Fibroblast of skin of back (primary cell): ENCODE results near the gene C2orf72.
"Not testable (repeated sequence)": the region's sequence is repeated elsewhere in the genome, so short reads cannot be mapped to it uniquely, and the experiment has no call there.

Source experiments
- DNase-seq: peaks from one replicate; pipeline ENCODE4 v3.0.0-alpha.2; 2013

The C2orf72 gene

DNA sequence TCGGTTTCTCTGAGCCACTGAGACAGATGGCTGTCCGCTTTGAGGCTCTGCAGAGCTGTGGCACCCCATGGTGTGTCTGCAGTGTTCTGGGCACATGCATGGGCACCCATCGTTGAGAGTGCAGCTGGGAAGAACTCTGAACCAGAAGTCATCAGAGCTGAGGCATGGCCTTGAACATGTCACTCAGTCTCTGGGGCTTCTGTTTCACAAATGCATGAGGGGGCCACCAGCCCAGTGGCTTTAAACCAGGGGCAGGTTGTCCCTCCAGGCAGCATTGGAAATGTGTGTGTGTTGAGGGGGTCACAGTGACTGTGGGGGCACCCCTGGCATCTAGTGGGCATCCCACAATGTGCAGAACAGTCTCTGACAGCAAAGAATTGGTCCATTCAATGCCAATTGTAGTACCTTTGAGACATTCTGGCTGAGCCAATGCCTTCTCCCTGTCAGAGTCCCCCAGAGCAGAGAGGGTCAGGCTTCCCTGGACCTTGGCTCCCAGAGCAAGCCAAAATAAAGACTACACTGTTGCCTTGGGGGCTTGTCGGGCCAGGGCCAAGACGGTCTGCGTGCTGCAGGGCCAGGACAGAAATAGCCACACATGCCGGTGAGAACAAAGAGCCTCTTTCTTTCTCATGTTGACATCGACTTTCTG, 10.1 kb downstream of the C2orf72 start:
- no peak for DNase-seq

DNA sequence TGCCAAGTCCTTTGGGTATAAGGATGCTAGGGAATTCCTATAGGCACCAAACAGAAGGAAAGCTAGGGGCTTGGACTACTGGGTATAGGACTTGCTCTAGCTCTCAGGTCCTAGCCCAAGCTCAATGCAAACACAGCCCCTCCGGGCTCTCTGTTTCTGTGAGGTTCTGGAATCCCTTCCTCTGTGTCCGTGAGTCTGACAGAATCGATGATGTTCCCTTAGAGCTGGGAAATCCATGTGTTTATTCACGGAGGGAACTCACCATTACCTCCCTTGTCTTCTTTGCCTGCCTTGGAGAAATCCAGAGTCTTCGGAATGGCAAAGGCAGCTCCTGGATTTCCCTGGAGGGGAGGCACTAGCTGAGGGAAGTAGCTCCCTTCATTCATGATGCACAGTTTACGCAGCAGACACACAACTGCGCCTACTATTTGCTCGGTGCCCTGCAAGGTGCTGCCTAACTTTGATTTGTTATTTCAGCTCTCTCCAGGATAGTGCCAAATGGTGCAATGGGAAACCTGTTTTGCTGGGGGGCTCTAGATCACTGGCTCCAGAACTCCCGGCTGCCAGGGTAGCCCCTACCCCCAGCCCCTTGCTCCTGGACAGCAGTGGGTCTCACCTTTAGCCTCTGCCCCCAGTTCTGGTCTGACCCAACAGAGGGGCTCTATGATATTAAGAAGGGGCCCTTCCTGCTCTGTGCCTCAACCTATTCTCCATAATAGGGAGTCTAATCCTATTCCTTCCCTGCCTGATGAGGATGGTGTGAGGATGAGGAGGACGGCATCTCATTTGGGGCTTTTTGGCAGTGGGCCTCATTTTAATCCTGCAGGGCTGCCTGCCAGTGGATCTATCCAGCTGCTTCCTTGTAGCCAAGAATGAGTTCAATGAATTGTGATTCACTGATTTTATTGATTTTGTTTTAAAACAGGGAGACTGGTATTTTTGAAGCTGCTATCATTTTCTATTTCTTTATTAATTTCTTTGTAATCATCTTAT, 10.9 kb downstream of the C2orf72 start:
- no peak for DNase-seq

DNA sequence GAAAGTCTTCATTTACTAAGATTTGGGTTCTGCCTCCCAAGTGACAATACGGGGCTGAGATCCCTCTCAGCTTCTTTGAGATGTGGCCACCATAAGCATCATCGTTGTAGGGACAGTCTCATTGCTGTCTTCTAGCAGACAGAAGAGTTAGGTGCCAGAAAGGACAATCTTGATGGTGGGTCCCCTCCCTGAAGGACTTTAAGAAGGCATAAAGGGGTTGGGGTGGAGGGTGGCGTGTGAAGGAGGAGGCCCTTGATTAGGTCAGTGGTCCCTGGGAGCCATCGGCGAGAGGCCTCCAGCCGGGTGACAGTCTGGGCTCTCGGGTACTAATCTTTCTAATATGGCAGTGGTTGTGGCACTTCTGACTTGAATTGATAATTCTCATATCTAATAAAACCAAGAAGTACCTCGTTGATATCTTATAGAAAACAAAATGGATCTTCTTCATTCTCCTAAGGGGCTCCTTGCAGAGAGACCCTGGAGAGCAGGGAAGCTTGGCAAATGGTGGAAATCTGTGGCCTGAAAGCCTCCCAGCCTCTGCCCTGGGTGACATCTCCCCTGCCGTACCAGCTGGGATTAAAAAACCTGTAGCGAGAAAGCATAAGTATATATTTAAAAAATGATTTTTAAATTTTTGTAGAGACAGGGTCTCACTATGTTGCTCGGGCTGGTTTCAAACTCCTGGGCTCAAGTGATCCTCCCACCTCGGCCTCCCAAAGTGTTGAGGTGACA, 12.1 kb downstream of the C2orf72 start:
- no peak for DNase-seq

DNA sequence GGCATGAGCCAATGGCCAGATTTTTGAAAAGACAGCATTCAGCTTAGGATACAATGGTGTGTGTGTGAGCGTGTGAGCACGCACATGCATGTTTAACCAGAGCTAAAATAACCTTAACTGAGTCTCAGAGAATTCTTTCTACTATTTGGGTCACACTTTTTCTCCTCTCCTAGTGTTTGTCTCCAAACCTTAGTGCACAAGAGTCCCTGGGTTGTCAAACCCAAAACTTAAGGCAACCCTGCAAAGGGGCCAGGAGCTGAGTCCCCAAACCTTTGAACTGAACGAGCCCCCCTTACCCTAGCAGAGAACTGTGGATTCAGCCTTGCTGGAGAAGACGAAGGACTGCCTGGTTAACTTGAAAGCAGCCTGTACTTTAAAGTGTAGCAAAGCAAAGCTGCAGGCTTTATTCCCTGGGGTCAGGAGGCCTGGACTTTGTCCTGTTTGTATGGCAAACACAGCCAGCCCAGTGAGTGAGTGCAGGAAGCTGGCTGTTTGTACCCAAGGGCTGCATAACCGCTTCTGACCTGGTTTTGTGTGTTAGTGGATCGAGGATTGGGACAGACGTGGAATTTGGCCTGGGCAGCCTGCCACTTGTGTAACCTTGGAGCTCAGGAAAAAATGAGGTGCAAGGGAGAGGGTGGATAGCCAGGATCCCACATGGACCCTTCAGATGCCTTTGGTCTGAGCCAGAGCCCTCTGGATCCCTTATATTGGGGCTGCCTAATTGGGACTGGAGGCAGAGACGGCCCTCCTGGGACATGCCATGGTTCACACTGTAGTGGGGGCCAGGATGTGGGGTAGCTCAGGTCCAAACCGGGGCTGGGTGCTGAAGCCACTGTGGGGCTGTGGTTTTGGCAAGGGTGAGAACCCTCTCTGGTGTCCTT, 12.9 kb downstream of the C2orf72 start:
- no peak for DNase-seq

DNA sequence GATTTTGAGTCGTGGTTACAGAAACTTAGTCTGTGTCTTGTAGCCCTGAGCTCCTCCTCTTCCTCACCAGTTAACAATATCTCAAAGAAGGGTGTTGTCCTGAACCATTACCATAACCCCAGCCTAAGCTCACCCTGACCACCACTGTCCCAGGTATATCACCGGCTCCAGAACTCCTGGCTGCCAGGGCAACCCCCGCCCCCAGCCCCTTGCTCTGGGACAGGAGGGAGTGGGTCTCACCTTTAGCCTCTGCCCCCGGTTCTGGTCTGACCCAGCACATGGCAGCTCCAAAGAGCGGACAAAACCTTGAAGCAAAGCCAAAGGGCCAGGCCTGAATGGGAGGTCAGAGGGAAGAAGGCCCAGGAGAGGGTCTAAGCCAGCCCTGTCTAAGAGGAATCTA, 13.8 kb downstream of the C2orf72 start:
- DNase-seq: no peak

DNA sequence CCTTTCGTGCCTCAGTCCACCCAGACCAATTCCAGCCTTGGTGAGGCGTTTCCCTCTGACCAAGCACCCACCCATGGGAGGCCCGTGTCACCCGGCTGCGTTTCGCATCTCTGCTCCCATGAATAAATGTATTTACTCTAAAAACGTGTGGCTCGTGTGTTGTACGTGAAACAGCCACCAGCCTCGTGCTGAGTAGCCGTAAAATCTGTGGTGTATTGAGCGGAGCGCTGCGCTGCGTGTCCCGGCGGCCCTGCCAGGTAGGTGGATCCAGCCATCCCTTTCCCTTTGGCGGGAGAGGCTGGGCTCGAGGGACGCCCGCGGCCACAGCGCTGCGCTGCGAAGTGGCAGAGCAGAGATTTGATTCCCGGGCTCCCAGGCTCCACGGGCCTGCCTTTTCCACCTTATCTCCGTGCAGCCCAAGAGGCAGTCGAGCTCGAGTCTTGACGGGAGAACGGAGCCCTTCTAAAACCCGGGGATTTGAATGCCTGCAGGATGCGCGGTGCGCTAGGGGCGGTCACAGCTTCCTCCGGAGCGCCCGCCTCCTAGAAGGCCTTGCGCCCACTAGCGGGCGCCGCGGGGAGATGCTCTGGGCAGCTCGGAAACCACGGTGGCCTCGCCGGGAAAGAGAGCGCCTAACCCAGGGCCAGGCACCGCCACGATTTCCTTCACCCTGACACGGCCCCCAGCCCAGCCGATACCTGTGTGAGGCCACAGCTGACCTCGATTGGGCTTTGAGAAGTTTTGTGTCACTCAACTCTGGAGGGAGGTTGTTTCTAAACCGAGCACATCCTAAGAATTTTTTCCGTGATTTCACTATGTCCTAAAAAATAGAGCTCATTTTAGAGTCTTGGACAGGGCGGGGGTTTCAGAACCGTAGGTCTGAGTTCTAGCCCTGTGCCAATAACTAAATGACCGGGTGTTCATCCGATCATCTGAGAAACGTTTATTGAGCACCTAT, 15.4 kb downstream of the C2orf72 start:
- DNase-seq: peak; percentile 82

DNA sequence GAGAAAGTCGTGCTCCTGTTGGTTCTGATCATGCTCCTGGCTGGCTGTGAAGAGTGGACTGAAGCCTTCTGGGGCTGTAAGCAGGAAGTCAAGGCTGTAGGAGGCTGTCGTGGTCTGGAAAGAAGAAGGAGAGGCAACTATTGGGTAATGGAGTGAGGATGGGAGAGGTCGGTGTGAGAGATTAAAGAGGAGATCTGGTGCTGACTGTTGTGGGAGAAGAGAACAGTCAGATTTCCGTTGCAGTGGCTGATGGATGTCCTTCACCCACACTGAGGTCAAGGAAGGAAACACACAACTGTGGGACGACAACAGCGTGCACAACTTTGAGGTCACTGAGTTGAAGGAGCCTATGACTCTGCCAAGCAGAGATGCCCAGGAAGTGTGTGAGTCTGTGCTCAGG, 16.5 kb downstream of the C2orf72 start:
- DNase-seq: no peak

DNA sequence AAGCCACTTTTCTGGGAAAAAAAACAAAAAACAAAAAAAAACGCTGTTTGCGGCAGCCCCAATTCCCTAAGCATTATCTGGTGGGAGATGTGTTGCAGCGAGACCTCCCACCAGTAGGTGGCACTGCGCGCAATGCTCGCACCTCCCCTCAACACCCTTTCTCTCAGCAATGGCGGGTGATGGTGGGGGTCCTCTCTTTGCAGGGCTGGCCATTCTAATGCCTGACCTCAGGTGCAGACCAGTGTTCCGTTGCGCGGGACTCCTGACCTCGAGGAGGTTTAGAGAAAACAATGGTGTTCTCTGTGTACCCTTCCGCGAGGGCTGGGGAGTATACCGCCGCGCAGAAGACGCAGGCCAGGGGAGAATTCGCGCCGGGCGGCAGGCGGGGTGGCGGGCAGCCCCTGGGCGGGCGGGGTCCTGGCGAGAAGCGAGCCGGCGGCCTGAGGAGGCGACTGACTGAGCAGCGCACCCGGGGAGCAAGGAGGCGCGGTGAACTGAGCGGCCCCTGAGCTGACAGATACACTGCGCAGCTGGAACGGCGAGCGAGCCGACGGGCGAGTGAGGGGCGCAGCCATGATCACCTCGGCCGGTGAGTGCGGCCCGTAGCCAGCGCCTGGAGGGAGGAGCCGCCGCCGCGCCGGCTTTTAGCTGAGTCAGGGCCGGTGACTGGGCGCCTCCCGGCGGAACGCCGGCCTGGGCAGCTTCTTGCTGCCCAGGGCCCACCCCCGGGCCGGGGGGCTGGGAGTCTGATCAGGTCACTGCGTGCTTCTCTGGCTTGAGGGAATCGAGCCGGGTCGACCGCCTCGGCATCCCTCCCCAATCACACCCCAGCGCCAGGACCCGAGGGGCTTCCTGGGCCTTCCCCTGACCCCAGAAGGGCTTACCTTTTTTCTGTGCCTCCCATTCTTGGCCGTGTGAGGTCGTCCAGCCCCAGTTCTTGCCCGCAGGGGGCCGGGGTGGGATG, 19.4 kb downstream of the C2orf72 start, which contains the start of gene PSMD1:
PSMD1 (plus strand) TSS at position 415 of the 964 bp plus-strand sequence; CDS start at position 574, 159 bp downstream.
- peak; percentile 90 for DNase-seq

DNA sequence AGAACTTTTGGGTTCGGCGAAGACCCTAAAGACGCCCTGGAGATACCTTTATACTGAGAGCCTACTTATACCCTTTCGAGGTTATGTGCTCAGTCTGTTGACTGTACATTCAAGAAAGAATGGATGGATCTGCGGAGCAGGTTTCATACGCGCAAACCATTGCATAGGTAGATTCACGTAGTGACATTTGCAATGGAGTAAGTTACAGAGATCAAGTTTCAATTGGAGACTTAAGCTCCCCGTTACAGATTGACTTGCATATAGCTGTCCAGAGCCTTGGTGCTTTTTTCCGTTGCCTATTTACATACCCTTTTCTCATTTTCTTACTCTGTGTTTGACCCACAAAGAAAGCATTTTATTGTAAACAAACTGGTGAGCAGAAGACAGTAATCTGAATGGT, 20.3 kb downstream of the C2orf72 start:
- DNase-seq: no peak

DNA sequence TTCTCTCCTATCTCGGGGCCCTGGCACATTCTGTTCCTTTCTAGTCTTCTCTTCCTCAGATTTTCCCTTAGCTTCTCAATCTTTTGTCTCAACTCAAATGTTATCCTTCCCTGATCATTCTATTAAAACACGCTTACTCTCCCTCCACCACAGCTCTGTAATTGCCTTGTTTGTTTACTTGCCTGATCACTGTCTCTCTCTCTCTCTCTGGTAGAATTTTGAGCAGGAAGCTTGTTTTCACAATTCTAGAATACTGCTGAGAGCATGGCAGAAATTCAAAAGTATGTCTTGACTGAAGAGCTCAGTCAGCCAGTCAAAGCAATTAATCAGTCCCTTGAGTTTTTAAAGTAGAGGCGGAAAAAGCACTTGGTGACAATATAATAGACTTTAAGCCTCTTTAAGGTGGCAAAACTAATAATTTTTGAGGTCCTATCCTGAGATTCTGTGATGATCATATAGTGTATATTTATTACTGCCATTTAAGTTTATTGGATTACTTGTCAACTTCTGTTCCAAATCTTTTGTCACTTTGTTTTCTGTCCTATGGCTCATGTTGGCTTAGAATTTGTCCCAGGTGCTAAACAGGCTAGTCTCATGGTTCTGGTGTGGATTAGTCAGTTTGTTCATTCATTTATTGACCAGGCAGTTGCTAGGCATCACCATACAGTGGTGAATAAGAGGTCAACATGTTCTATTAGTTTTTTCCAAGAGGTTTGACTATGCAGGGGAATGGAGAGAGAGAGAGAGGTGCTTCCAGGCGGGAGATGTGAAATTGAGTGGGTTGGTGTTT, 21.6 kb downstream of the C2orf72 start:
- no peak for DNase-seq

DNA sequence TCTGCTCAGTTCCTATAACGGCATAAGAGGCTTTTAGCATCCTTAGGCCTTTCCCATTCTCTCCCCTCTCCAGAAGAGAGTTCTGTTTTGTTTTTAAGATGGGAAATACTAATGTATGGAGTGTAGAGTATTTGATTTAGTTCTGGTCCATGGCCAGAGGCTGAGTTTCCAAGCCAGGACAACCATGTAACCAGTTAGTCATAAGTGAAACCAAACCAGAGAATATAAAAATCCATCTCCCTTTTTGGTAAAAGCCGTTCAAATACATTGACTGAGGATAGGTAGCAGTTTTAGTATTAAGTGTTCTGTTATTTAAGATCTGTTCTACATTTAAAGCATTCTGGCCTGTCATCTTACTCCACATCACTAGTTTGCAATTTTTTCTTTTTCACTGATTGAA, 22.4 kb downstream of the C2orf72 start:
- DNase-seq: no peak

DNA sequence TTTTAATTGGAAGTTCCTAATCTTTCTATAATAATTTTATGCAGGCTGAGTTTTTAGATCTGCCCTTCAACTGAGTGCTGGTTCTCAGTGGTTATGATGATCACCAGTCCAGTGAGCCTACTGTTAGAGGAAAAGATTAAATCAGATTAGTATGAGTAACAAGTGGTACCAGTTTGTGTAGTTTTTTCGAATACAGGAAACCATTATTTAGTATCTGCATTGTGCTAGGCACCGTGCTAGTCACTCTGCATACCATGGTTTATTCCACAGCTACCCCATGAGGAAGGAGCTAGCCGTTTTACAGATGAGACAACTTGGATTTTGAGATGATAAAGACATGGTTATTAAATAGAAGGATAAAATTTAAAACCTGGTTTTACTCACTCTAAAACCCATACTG, 25.5 kb downstream of the C2orf72 start:
- no peak for DNase-seq

DNA sequence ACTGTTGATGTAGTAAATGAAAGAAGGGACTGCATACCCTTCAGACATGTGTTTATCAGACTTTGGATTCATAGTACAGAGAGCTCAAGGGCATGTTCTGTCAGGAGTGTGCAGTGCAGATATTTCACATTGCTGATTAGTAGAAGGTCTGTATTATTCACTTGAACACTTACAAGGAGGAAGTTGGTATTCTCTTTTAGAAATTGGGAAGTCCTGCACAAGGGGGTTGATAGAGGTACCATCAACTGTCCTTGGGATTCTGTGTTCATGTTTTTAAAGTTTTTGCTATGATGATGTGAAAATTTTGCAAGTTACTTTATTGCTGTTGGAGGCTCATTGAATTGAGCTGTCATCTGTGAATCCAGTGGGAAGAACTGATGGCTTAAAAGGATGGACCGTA, 26.0 kb downstream of the C2orf72 start:
- DNase-seq: no peak

DNA sequence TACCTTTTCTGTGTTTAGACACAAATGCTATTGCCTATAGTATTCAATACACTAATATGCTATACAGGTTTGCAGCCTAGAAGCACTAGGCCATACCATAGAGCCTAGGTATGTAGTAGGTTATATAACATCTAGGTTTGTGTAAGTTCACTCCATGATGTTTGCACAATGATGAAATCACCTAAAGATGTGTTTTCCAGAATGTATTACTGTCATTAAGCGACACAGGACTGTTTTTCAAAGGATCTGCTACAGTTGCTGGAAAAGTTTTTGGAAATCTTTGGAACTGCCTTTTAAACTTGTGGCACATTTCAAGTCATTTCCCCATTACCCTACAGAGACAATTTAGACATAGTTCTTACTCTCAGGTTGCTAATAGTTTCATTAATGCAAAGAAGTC, 28.6 kb downstream of the C2orf72 start:
- no peak for DNase-seq

DNA sequence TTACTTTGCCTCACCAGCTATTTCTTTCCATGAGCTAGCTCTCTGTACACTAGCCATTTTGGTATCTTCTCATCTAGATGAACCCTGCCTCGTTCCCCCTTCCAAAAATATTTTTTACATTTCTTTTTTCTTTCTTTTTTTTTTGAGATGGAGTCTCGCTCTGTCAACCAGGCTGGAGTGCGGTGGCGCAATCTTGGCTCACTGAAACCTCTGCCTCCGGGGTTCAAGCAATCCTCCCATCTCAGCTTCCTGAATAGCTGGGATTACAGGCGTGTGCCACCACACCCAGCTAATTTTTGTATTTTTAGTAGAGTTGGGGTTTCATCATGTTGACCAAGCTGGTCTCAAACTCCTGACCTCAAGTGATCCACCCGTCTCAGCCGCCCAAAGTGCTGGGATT, 30.2 kb downstream of the C2orf72 start:
- not testable (repeated sequence) for DNase-seq

DNA sequence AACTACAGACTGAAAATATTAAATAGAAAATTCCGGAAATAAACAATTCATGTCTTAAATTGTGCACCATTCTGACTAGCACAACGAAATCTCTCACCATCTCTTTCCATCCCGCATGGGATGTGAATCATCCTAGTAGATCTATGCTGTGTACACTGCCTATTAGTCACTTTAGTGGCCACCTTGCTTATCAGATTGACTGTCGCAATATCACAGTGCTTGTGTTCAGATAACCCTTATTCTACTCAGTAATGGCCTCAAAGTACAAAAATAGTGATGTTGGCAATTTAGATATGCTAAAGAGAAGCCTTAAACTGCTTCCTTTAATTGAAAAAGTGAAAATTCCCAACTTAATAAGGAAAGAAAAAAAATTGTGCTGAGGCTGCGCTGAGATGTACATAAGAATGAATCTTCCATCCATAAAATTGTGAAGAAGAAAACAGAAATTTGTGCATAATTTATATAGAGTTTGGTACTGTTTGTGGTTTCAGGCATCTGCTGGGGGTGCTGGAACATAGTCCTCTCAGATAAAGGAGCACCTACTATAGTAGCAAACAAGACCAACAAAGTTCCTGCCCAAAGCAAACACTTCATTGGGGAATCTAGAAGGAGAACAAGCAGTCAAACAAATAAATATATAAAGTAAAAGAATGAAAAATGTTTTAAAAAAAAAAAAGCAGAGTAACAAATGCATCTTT, 31.4 kb downstream of the C2orf72 start:
- no peak for DNase-seq

DNA sequence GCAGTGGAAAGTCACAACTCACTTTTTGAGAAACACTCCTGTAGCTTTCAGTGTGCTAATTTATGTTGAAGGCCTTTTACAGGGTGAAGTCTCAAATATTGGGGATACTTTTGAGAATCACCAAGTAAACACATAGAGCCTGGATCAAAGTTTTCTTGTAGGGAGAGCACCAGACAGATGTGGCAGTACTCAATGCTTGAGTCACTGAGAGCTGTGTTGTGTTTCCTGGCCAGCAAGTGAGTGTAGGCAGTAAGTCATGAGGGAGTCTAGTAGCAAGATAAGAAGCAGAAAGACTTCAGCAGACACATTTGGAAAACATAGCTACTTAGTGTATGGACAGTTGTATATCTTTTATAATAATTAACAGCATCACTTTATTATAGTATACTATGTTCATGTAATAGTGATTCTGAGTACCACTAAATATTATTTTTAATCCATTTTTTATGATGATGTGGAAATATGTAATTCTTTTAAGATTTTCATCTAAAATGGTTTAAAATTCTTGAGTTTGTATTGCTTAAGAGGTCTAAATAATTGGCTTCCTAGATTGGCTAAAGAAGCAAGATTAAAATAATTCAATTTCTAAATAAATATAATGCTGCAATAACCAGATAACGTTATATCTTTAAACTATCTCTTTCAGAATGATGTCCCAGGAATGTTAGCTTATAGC, 32.2 kb downstream of the C2orf72 start:
- DNase-seq: no peak

DNA sequence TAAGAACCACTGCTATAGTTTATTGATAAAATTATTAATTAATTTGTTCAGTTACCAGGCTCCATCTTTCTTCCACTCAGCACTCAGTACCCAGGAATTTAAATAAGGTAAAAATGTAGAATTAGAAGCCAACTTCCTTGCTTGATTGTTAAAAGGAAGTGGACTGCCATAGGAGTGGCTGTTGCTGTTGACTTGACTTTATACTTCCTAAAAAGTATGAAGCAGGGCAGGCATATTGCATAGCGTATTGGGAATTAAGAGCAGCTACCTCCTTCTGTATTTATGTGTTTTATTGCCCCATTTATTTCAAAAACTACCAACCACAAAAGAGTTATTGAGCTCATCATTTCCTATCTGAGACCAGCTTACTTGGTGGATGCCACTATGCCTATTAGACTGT, 47.2 kb downstream of the C2orf72 start:
- no peak for DNase-seq
